Right cardiac atrium (tissue), 5 donors: ENCODE results near the gene BRSK1. TPM values are rescaled to one million over a fixed set of nuclear protein-coding genes. Genes with fewer than 3 reads are reported as not detected.

Experiments
- ATAC-seq, 2 donors: fragments of 200-7000 bp; cut with Tn5 transposase; one replicate each; pipeline versions ENCODE4 v1.8.0 to v1.9.1; 2020; ENCODE audit warnings: moderate library complexity in 2 of 2, mild to moderate bottlenecking in 1 of 2
- DNase-seq, 3 donors: peaks; one replicate each; pipeline ENCODE4 v3.0.0-alpha.2; 2020
- H3K27ac ChIP-seq: one replicate; pipeline ENCODE4 v1.5.1; 2013; ENCODE audit warnings: mild to moderate bottlenecking, low read length, control low read depth, moderate library complexity
- H3K27me3 ChIP-seq: one replicate; pipeline ENCODE4 v1.6.1; 2013; ENCODE audit not compliant: control insufficient read depth, insufficient read depth
- H3K4me1 ChIP-seq: one replicate; pipeline ENCODE4 v1.6.1; 2013; ENCODE audit warnings: low read length; ENCODE audit not compliant: control insufficient read depth, insufficient read depth
- H3K4me3 ChIP-seq: one replicate; pipeline ENCODE4 v1.5.1; 2013; ENCODE audit warnings: low read length, control low read depth
- H3K9me3 ChIP-seq: one replicate; pipeline ENCODE4 v1.6.1; 2013; ENCODE audit warnings: low read length; ENCODE audit not compliant: control insufficient read depth
- WGBS: extraction: QIAGEN DNeasy Blood & Tissue Kit; methylation state at CpG from one replicate; pipeline ENCODE4 v1.1.7; 2013; 5-methylcytosine and 5-hydroxymethylcytosine counted together
- intact Hi-C, 4 donors: fragments of 100-400 bp; cut with DNase I; formaldehyde crosslinking; loops; one replicate each; pipeline versions ENCODE4 v1.11.0 to v1.14.0; 2022 to 2023
- polyA plus RNA-seq: library from polyadenylated mRNA; stranded (reverse); fragments of 200-250 nt; gene quantifications from one replicate; pipeline ENCODE4 v1.2.3, GENCODE V29; 2013
- total RNA-seq, 4 donors: library from RNA; stranded (reverse); fragmentation: NEBNext Ultra II Directional; extraction: Animal tissue kit (Norgen Biotek cat#: 25700); gene quantifications; one replicate each; pipeline ENCODE4 v1.2.1, GENCODE V29; 2021
- donor health status: healthy with polysubstance abuse.
- donor health status: DM: no; HTN: yes; CAD: no.
- donor health status: DM: no; HTN: no; CAD: no.
- donor health status: DM: no; HTN: yes; CAD: no; lungs with severe emphysema.
- donor health status: DM: yes; HTN: yes; CAD: no.

Gene BRSK1
- total and polyA plus RNA-seq, 5 donors = 11.9 to 20.5 (median 18.6) TPM

GRCh38 chr19:55264531-55264930 lies 19.3 kb upstream of the BRSK1 start:
- no peak overlapping the region for H3K4me3 ChIP-seq
- H3K27me3 ChIP-seq = no peaks in the 10 kb centered on the region
- 81% methylated on average over 5 of the region's 5 CpGs for WGBS
- H3K9me3 ChIP-seq = no peaks in the 10 kb centered on the region
- intact Hi-C loops = no loop called here
- ATAC-seq = no peak
- H3K27ac ChIP-seq = no peak overlapping the region
- H3K4me1 ChIP-seq = peaks cover 2% of the 10 kb centered on the region
- DNase-seq = no peak

GRCh38 chr19:55265173-55265572 lies 18.6 kb upstream of the BRSK1 start:
- no peak for ATAC-seq
- intact Hi-C loops = no loop called here
- Histone ChIP-seq H3K9me3 (no peaks in the 10 kb centered on the region), H3K4me3 (no peak overlapping the region), H3K27me3 (no peaks in the 10 kb centered on the region), H3K4me1 (no peaks in the 10 kb centered on the region), H3K27ac (no peak overlapping the region)
- peak in 1 of 3 donors; percentile 29 for DNase-seq
- WGBS = 90% methylated on average over 16 of the region's 16 CpGs

DNA sequence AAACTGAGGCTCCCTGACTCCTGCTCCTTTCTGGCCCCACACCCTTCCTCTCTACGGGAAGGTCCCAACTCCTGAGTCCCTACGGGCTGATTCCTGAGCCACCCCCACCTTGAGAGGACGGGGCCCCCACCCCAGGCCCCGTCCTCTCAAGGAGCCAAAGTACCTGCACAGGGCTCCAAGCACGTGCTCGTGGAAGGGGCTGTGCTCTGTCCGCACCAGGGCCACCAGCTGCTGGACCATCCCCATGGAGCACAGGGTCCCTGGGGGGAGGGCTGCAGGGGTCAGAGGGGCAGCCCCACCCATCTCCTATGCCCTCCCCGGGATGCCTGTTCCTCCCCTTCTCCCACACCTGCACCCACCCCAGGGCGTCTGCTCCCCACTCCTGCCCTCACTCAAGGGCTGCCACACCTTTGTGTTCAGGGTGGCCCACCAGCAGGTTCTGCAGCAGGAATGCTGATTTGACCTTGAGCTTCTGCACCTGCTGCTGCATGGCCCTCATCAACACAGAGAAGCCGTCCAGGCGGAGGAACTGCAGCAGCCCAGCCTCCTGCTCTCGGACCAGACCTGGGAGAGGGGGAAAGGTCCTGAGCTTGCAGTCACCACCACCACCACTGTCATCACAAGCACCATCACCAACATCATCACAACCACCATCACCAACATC lies 17.9 kb upstream of the BRSK1 start:
- ATAC-seq = peak in 1 of 2 donors; percentile 15

DNA sequence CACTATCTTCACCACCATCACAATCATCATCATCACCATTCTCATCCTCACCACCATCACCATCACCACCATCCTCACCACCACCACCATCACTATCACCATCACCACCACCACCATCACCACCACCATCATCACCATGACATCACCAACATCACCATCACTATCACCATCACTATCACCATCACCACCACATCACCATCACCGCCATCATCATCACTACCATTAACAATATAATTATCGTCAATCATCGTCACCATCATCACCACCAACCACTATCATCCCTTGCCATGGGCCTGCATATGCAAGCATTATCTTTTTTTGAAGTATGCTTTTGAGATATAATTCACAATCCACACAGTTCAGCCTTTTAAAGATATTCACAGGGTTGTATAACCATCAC lies 17.4 kb upstream of the BRSK1 start:
- ATAC-seq (no peak), DNase-seq (no peak)
- Histone ChIP-seq H3K4me3 (no peak overlapping the region), H3K4me1 (no peaks in the 10 kb centered on the region), H3K27ac (no peak overlapping the region), H3K9me3 (no peaks in the 10 kb centered on the region), H3K27me3 (no peaks in the 10 kb centered on the region)
- intact Hi-C loops = no loop called here
- WGBS = 98% methylated on average over 3 of the region's 3 CpGs

More for the DNA sequence above, 17.9 kb upstream of the BRSK1 start:
- DNase-seq = peak in 1 of 3 donors; percentile 42
- Histone ChIP-seq H3K27me3 (no peaks in the 10 kb centered on the region), H3K9me3 (no peaks in the 10 kb centered on the region), H3K4me3 (no peak overlapping the region), H3K27ac (no peak overlapping the region), H3K4me1 (no peaks in the 10 kb centered on the region)
- 96% methylated on average over 12 of the region's 12 CpGs for WGBS
- intact Hi-C loops = no loop called here

DNA sequence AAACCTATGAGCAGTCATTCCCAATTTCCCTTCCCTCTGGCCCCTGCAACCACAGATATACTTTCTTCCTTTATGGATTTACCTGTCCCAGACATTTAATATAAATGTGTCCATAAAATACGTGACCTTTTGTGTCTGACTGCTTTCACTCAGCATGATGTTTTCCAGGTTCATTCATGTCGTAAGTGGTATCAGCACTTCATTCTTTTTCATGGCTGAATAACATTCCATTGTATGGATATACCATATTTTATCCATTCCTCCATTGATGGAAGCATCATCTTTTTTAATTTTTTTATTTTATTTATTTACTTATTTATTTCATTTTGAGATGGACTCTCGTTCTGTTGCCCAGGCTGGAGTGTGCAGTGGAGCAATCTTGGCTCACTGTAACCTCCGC lies 17.0 kb upstream of the BRSK1 start:
- H3K9me3 ChIP-seq = no peaks in the 10 kb centered on the region
- no peak overlapping the region for H3K4me3 ChIP-seq
- WGBS = 98% methylated on average over 4 of the region's 4 CpGs
- H3K4me1 ChIP-seq = no peaks in the 10 kb centered on the region
- DNase-seq = no peak
- no peak for ATAC-seq
- H3K27me3 ChIP-seq = no peaks in the 10 kb centered on the region
- H3K27ac ChIP-seq = no peak overlapping the region
- intact Hi-C loops = no loop called here

GRCh38 chr19:55269299-55269698 lies 14.5 kb upstream of the BRSK1 start:
- DNase-seq (peak in 1 of 3 donors; percentile 19), ATAC-seq (no peak)
- H3K4me1 ChIP-seq = no peaks in the 10 kb centered on the region
- no peaks in the 10 kb centered on the region for H3K27me3 ChIP-seq
- H3K4me3 ChIP-seq = no peak overlapping the region
- no peaks in the 10 kb centered on the region for H3K9me3 ChIP-seq
- WGBS = 71% methylated on average over 8 of the region's 8 CpGs
- no peak overlapping the region for H3K27ac ChIP-seq
- intact Hi-C loops = no loop called here

GRCh38 chr19:55270172-55270942 lies 13.4 kb upstream of the BRSK1 start:
- Histone ChIP-seq H3K4me3 (no peak overlapping the region), H3K27ac (no peak overlapping the region), H3K27me3 (no peaks in the 10 kb centered on the region), H3K9me3 (no peaks in the 10 kb centered on the region), H3K4me1 (no peaks in the 10 kb centered on the region)
- no peak for DNase-seq
- WGBS = 86% methylated on average over 25 of the region's 25 CpGs
- intact Hi-C loops = no loop called here
- ATAC-seq = no peak

- intact Hi-C loops = no loop called here
- 94% methylated on average over 18 of the region's 18 CpGs for WGBS
- H3K27me3 ChIP-seq = no peaks in the 10 kb centered on the region
- no peak for DNase-seq
- no peak overlapping the region for H3K4me3 ChIP-seq
- no peak overlapping the region for H3K27ac ChIP-seq
- no peaks in the 10 kb centered on the region for H3K4me1 ChIP-seq
- H3K9me3 ChIP-seq = no peaks in the 10 kb centered on the region
- no peak for ATAC-seq
Measured at GRCh38 chr19:55272142-55272541, 11.7 kb upstream of the BRSK1 start.

- 95% methylated on average over 36 of the region's 36 CpGs for WGBS
- DNase-seq (no peak), ATAC-seq (no peak)
- Histone ChIP-seq H3K9me3 (no peaks in the 10 kb centered on the region), H3K27me3 (no peaks in the 10 kb centered on the region), H3K4me3 (no peak overlapping the region), H3K4me1 (no peaks in the 10 kb centered on the region), H3K27ac (no peak overlapping the region)
- intact Hi-C loops = no loop called here
Measured at GRCh38 chr19:55273978-55274707, 9.7 kb upstream of the BRSK1 start.

DNA sequence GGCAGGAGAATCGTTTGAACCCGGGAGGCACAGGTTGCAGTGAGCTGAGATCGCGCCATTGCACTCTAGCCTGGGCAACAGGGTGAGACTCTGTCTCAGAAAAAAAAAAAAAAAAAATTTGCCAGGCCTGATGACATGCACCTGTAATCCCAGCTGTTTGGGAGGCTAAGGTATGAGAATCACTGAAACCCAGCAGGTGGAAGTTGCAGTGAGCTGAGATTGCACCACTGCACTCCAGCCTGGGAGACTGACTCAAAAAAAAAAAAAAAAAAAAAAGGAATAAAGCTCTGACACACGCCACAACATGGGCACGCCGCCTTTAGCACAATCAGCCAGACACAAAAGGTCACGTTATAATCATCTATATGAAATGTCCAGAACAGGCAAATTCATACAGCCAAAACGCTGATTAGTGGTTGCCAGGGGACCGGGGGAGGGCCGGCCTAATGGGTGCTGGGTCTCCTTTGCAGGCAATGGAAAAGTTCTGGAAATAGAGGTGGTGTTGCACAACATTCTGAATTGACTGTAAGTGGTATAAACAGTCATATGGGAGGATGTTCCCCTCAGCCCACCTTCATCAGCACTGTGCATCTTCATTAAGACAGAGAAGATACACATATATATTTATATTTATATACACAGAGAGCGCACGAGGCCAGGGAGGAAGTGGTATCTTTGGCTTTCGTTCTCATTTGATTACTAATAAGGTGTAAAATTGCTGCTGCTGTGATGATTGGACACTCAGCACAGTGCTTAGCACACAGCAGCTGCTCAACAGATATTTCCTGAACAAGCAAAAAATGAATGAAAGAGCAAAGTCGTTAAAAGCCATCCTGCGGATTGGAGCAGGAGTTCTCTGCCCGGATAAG lies 7.7 kb upstream of the BRSK1 start:
- no peak for ATAC-seq
- intact Hi-C loops = no loop called here
- no peak for DNase-seq
- Histone ChIP-seq H3K4me1 (no peaks in the 10 kb centered on the region), H3K4me3 (no peak overlapping the region), H3K27me3 (no peaks in the 10 kb centered on the region), H3K9me3 (no peaks in the 10 kb centered on the region), H3K27ac (no peak overlapping the region)
- WGBS = 77% methylated on average over 17 of the region's 17 CpGs
